NCI-H2029 treated with DMSO at 0.1 percent for 48 hours (cell line): ENCODE data around the gene CD151.
A peak's percentile ranks its signal among the peaks of the same experiment; 100 is the strongest.

Experiments
- DNase-seq: peaks from one replicate; lab custom pipeline; 2025; lab: John Stamatoyannopoulos, UW

CD151 gene

GRCh38 chr11:832529-833113, at the start of gene CD151:
TSS of gene CD151 (plus strand) at chr11:832952. CDS start at chr11:836070, 3,118 bp downstream.
- DNase-seq, result no peak

- DNase-seq, result peak; percentile 66
Measured at GRCh38 chr11:783581-784015, 49.2 kb upstream of the CD151 start.

GRCh38 chr11:786235-787083, 46.3 kb upstream of the CD151 start:
- no peak for DNase-seq

GRCh38 chr11:787084-787675, 45.6 kb upstream of the CD151 start:
- DNase-seq, result no peak

- DNase-seq, result no peak
Measured at GRCh38 chr11:788009-788640, 44.6 kb upstream of the CD151 start.

GRCh38 chr11:788953-789940, 43.5 kb upstream of the CD151 start:
- no peak for DNase-seq

- no peak for DNase-seq
Measured at GRCh38 chr11:789943-790342, 42.8 kb upstream of the CD151 start, which contains the start of gene CEND1. TSS of gene CEND1 (minus strand) at chr11:790090. CDS start at chr11:788576, 1,514 bp downstream.

- no peak for DNase-seq
Measured at GRCh38 chr11:790721-791564, 41.8 kb upstream of the CD151 start.

- no peak for DNase-seq
Measured at GRCh38 chr11:791658-792534, 40.9 kb upstream of the CD151 start.

- DNase-seq, result no peak
Measured at GRCh38 chr11:792535-792821, 40.3 kb upstream of the CD151 start.

GRCh38 chr11:792873-793272, 39.9 kb upstream of the CD151 start:
- DNase-seq, result no peak

- no peak for DNase-seq
Measured at GRCh38 chr11:793556-793955, 39.2 kb upstream of the CD151 start.

GRCh38 chr11:794013-794765, 38.6 kb upstream of the CD151 start:
- no peak for DNase-seq

- no peak for DNase-seq
Measured at GRCh38 chr11:794766-795633, 37.8 kb upstream of the CD151 start.

GRCh38 chr11:795634-796564, 36.9 kb upstream of the CD151 start:
- DNase-seq, result peak; percentile 58

GRCh38 chr11:796565-797295, 36.0 kb upstream of the CD151 start:
- DNase-seq, result no peak
